ENCODE data around the gene CPSF7.
"Not testable (repeated sequence)": the region's sequence is repeated elsewhere in the genome, so short reads cannot be mapped to it uniquely, and the experiment has no call there.

CPSF7 gene

GRCh38 chr11:61429691-61430582 is at the start of gene CPSF7, which contains the start of gene SDHAF2:
TSS of gene CPSF7 (minus strand) at chr11:61429975. CDS start at chr11:61429235, 740 bp downstream.
TSS of gene SDHAF2 (plus strand) at chr11:61430124. CDS start at chr11:61430147, 23 bp downstream.
- DNase-seq (ENCODE audit: low read depth in 2 of 3, low spot score in 2 of 3) = peak; percentile 97 to 98 (median 97)

- peak; percentile 20 to 50 (median 40) for DNase-seq (ENCODE audit: low read depth in 2 of 3, low spot score in 2 of 3)
These were observed 48.0 kb upstream of the CPSF7 start for GRCh38 chr11:61477727-61478148.

GRCh38 chr11:61477126-61477525 is 47.4 kb upstream of the CPSF7 start:
- no peak for DNase-seq (ENCODE audit: low read depth in 2 of 3, low spot score in 2 of 3)

- DNase-seq (ENCODE audit: low read depth in 2 of 3, low spot score in 2 of 3) = no peak
These were observed 46.6 kb upstream of the CPSF7 start for GRCh38 chr11:61476371-61476770.

- no peak for DNase-seq (ENCODE audit: low read depth in 2 of 3, low spot score in 2 of 3)
These were observed 45.7 kb upstream of the CPSF7 start for GRCh38 chr11:61475433-61475832.

- DNase-seq (ENCODE audit: low read depth in 2 of 3, low spot score in 2 of 3) = no peak
These were observed 44.4 kb upstream of the CPSF7 start for GRCh38 chr11:61474013-61474643.

GRCh38 chr11:61473370-61474012 is 43.7 kb upstream of the CPSF7 start:
- DNase-seq (ENCODE audit: low read depth in 2 of 3, low spot score in 2 of 3) = no peak

- DNase-seq (ENCODE audit: low read depth in 2 of 3, low spot score in 2 of 3) = no peak
These were observed 43.1 kb upstream of the CPSF7 start for GRCh38 chr11:61472868-61473267.

- DNase-seq (ENCODE audit: low read depth in 2 of 3, low spot score in 2 of 3) = no peak
These were observed 42.5 kb upstream of the CPSF7 start for GRCh38 chr11:61472282-61472681.

GRCh38 chr11:61468002-61468401 is 38.2 kb upstream of the CPSF7 start:
- DNase-seq (ENCODE audit: low read depth in 2 of 3, low spot score in 2 of 3) = no peak

GRCh38 chr11:61467602-61468001 is 37.8 kb upstream of the CPSF7 start:
- not testable (repeated sequence) for DNase-seq (ENCODE audit: low read depth in 2 of 3, low spot score in 2 of 3)

GRCh38 chr11:61460986-61461385 is 31.2 kb upstream of the CPSF7 start:
- DNase-seq (ENCODE audit: low read depth in 2 of 3, low spot score in 2 of 3) = no peak

GRCh38 chr11:61460474-61460881 is 30.7 kb upstream of the CPSF7 start:
- DNase-seq (ENCODE audit: low read depth in 2 of 3, low spot score in 2 of 3) = no peak

GRCh38 chr11:61454520-61454919 is 24.7 kb upstream of the CPSF7 start:
- no peak for DNase-seq (ENCODE audit: low read depth in 2 of 3, low spot score in 2 of 3)

- DNase-seq (ENCODE audit: low read depth in 2 of 3, low spot score in 2 of 3) = no peak
These were observed 23.9 kb upstream of the CPSF7 start for GRCh38 chr11:61453695-61454094.

- DNase-seq (ENCODE audit: low read depth in 2 of 3, low spot score in 2 of 3) = no peak
These were observed 23.1 kb upstream of the CPSF7 start for GRCh38 chr11:61452825-61453224.

- no peak for DNase-seq (ENCODE audit: low read depth in 2 of 3, low spot score in 2 of 3)
These were observed 18.8 kb upstream of the CPSF7 start for GRCh38 chr11:61448552-61448927.

GRCh38 chr11:61447601-61448551 is 18.1 kb upstream of the CPSF7 start:
- DNase-seq (ENCODE audit: low read depth in 2 of 3, low spot score in 2 of 3) = no peak

GRCh38 chr11:61446211-61446651 is 16.5 kb upstream of the CPSF7 start:
- peak; percentile 15 to 61 (median 46) for DNase-seq (ENCODE audit: low read depth in 2 of 3, low spot score in 2 of 3)

GRCh38 chr11:61445516-61445915 is 15.7 kb upstream of the CPSF7 start:
- no peak for DNase-seq (ENCODE audit: low read depth in 2 of 3, low spot score in 2 of 3)

- DNase-seq (ENCODE audit: low read depth in 2 of 3, low spot score in 2 of 3) = no peak
These were observed 12.8 kb upstream of the CPSF7 start for GRCh38 chr11:61442616-61443015.

Measured in activated CD8-positive, alpha-beta memory T cell treated with anti-CD3 and anti-CD28 coated beads for 48 hours (primary cell).